VCaP (cell line): Measurements from ENCODE around the gene MYBPH.

Experiments
- H3K27ac ChIP-seq: fragments of 450-650 bp; 2 replicates; pipeline ENCODE4 v1.5.1; 2017
- TF ChIP-seq, protein P1 (sequence below): fragments of 450-650 bp; conservative IDR thresholded peaks from 2 replicates; pipeline ENCODE4 v1.5.1; 2017; ENCODE audit warnings: mild to moderate bottlenecking, moderate library complexity

Gene MYBPH

DNA sequence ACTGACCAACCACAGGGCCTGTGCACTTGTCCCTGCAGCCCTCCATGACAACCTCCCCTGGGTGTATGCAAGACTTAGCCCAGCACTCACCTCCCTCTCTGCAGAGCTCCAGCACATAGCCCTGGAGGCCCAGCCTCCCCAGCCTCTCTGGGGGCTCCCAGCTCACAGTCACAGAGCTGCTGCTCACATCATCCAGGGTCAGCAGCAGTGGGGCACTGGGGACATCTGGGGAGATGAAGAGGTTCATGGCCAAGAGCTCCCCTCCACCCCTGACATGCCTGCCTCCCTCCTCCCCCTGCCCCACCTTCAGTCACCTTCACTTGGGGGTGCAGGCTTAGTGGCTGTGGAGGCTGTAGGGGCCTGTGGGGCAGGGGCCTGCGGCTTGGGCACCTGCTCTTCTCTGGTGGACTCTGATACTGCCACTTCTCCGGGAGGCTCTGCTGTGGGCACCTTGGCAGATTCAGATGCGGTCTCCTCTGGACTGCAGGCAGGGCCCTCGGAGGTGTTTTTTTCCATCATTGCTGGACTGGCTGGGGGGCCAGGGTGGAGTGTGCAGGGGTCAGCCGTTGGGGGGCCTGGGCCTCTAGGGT is at the start of gene MYBPH:
Gene MYBPH, minus strand, starts transcription at position 590 of the 590 bp plus-strand sequence. Its CDS starts 71 bp downstream, at position 519.
- H3K27ac ChIP-seq: no peak within 1 kb of the TSS
- TF ChIP-seq, protein P1, sequence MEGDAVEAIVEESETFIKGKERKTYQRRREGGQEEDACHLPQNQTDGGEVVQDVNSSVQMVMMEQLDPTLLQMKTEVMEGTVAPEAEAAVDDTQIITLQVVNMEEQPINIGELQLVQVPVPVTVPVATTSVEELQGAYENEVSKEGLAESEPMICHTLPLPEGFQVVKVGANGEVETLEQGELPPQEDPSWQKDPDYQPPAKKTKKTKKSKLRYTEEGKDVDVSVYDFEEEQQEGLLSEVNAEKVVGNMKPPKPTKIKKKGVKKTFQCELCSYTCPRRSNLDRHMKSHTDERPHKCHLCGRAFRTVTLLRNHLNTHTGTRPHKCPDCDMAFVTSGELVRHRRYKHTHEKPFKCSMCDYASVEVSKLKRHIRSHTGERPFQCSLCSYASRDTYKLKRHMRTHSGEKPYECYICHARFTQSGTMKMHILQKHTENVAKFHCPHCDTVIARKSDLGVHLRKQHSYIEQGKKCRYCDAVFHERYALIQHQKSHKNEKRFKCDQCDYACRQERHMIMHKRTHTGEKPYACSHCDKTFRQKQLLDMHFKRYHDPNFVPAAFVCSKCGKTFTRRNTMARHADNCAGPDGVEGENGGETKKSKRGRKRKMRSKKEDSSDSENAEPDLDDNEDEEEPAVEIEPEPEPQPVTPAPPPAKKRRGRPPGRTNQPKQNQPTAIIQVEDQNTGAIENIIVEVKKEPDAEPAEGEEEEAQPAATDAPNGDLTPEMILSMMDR: no peak

- TF ChIP-seq, protein P1: no peak
- no peak overlapping the region for H3K27ac ChIP-seq
Observed at GRCh38 chr1:203225071-203225470, 49.4 kb upstream of the MYBPH start.

DNA sequence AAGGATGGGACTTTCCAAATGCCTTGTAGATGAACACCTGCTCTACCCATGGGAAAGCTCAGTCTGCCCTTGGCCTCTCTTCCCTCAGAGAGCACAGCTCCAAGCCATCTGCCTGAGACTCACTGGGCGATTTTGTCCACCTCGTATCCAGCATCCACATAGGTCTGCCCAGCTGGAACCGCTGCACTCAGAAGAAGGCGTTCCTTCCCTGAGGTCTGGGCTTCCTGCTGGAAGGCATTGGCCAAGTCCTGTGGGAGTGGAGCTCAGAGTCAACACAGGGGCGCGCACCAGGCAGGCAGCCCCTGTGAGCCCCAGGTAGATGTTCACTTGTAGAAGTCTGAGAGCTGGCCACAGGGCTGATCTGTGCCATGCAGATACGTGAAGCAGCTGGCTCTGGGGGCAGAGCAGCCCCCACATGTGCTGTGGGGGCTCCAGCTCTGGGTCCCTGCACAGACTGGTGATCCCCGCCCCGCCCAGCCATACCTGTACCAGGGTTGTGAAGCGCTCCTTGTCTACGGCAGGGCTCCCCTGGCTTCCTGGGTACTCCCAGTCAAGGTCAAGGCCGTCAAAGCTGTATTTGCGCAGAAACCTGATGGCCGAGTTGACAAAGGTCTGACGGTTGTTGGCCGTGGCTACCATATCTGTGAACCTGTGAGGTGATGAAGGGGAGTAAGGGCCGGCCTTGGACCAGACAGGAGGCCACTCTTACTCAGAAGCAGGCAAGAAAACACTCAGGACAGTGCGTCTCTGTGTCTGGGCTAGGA is 47.6 kb upstream of the MYBPH start:
- TF ChIP-seq, protein P1: no peak
- H3K27ac ChIP-seq: no peak overlapping the region

GRCh38 chr1:203219934-203220333 is 44.3 kb upstream of the MYBPH start:
- TF ChIP-seq, protein P1: no peak
- H3K27ac ChIP-seq: no peak overlapping the region

DNA sequence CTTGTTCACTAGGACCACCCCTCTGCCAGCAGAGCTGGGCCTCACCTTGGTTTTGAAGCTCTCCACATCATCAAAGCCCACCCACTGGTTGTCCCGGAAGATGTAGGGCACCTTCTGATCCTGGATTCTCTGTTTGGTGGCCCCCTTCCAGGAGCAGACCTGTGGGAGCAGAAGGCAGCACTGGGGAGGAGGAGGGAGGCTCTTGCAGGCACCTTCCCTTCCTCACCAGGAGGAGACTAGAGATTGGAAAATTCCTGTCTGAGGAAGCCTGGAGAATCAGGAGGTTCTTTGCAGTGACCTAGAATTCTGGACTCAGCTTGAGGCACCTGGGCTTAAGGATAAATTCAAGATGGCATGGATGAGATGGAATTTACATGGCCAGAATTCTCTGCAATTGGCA is 43.5 kb upstream of the MYBPH start:
- no peak overlapping the region for H3K27ac ChIP-seq
- TF ChIP-seq, protein P1: no peak

GRCh38 chr1:203217668-203218067 is 42.0 kb upstream of the MYBPH start:
- TF ChIP-seq, protein P1: no peak
- H3K27ac ChIP-seq: no peak overlapping the region

DNA sequence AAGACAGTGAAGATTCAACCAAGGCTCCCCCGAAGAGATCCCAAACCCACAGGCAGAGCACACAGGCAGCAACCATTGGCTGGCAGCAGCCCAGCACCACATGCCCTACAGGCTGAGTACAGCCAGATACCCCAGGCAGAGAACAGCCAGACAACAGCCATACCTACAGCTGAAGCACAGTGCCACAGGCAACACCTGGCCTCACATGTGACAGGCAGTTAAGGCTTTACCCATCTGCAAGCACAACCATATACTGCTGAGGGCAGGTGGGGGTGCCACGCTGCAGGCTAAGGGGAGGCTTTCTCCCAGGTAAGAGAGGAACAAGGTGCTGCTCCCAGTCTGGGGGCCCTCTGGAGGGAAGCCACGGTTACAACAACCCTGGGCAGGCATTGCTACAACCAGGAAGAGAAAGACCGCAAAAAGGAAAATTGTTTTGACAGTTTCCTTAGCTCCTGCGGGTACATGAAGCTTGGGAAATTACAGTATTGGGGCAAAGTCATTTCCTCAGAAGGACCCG is 41.6 kb upstream of the MYBPH start:
- TF ChIP-seq, protein P1: peak; percentile 40
- no peak overlapping the region for H3K27ac ChIP-seq
